Muscle layer of colon (tissue), 2 donors: ENCODE data around the gene PHAF1.

Experiments
- H3K27ac ChIP-seq: one replicate; pipeline ENCODE4 v1.7.0; 2013; ENCODE audit warnings: low read depth, mild to moderate bottlenecking, low read length, moderate library complexity
- H3K27me3 ChIP-seq, 2 donors: one replicate each; pipeline ENCODE4 v1.7.0; 2013; ENCODE audit warnings: low read length in 2 of 2, mild to moderate bottlenecking in 2 of 2; ENCODE audit not compliant: insufficient read depth in 2 of 2, control insufficient read depth in 1 of 2
- H3K36me3 ChIP-seq: one replicate; pipeline ENCODE4 v1.7.0; 2013; ENCODE audit warnings: mild to moderate bottlenecking, low read length; ENCODE audit not compliant: insufficient read depth
- H3K4me1 ChIP-seq: one replicate; pipeline ENCODE4 v1.7.0; 2013; ENCODE audit warnings: mild to moderate bottlenecking, low read length; ENCODE audit not compliant: insufficient read depth
- H3K4me3 ChIP-seq, 2 donors: one replicate each; pipeline ENCODE4 v1.7.0; 2013; ENCODE audit warnings: low read length in 2 of 2, low read depth in 1 of 2, mild to moderate bottlenecking in 1 of 2, moderate library complexity in 1 of 2
- H3K9ac ChIP-seq: one replicate; pipeline ENCODE4 v1.7.0; 2013; ENCODE audit warnings: low read length
- H3K9me3 ChIP-seq: one replicate; pipeline ENCODE4 v1.7.0; 2013; ENCODE audit warnings: mild to moderate bottlenecking, low read length
- donor health status: abdominal sarcoma.
- donor health status: Adenocarcinoma of cecum.

PHAF1 gene

DNA sequence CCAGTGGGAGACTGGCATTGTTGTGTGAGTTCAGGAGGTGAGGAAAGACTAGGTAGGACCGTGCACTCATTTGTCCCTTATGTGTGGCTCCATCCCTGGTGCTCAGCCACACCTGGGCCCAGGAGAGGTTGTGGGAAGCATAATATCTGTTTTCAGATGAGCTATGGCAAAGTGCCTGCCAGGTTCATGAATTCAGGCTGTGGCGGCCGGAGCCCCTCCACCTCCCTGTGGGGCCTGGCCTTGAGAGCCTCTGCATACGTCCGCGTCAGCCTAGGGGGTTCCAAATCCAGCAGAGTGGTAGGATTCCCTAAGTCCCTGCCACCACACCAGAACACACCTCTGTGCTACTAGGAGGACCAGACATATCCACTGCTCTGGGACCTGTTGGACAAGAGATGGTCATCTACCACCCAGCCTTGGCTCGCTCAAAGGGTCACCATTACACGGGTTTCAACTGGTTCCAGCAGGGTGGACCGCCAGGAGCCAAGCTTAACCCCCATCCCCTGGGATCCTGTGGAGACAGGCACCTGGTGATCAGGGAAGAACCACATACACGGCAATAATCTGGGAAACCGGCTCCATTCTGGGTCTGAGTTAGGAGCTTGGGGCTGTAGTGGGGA lies 39.0 kb downstream of the PHAF1 start:
- no peaks in the 10 kb centered on the region for H3K27me3 ChIP-seq
- H3K27ac ChIP-seq: no peak overlapping the region
- H3K36me3 ChIP-seq: peaks cover 46% of the 10 kb centered on the region
- H3K9ac ChIP-seq: no peak overlapping the region
- H3K4me3 ChIP-seq: no peak overlapping the region
- peaks cover 8% of the 10 kb centered on the region for H3K4me1 ChIP-seq
- H3K9me3 ChIP-seq: no peaks in the 10 kb centered on the region

DNA sequence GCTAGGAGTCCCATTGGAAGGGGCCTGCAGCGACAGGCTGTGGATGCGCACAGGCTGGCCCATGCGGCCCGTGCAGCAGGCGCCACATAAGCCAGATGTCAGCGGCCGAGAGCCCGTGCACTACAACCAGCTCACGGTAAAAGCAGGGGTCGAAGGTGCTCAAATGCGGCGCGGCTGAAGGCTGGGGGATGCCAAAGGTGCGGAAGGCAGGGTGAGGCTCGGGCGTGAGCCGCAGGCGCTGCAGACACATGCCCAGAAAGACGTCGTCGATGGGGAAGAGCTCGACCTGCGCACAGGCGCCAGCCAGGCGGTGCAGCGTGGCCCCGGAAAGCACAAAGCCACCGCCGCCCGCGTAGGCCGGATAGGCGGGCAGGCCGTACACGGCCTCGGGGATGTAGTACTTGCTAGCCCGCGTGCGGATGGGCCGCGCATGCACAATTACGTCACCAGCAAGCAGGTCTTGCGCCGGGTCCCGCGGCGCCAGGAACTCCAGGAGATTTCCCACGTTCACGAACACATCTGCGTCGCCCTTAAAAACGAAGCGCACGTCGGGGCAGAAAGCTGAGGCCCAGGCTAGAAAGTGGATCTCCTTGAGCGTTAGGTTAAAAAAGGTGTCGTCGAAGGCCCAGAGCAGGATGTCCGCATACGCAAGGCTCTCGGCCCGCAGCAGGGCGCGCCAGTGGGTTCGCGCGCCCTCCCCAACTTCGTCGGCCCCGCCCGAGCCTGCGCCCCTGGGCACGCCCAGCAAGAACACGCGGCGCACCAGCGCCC lies 39.7 kb downstream of the PHAF1 start:
- H3K4me1 ChIP-seq: peaks cover 8% of the 10 kb centered on the region
- no peaks in the 10 kb centered on the region for H3K9me3 ChIP-seq
- no peak overlapping the region for H3K4me3 ChIP-seq
- H3K27ac ChIP-seq: no peak overlapping the region
- peaks cover 0 to 4% of the 10 kb centered on the region in 2 donors for H3K27me3 ChIP-seq
- peaks cover 40% of the 10 kb centered on the region for H3K36me3 ChIP-seq
- H3K9ac ChIP-seq: no peak overlapping the region

DNA sequence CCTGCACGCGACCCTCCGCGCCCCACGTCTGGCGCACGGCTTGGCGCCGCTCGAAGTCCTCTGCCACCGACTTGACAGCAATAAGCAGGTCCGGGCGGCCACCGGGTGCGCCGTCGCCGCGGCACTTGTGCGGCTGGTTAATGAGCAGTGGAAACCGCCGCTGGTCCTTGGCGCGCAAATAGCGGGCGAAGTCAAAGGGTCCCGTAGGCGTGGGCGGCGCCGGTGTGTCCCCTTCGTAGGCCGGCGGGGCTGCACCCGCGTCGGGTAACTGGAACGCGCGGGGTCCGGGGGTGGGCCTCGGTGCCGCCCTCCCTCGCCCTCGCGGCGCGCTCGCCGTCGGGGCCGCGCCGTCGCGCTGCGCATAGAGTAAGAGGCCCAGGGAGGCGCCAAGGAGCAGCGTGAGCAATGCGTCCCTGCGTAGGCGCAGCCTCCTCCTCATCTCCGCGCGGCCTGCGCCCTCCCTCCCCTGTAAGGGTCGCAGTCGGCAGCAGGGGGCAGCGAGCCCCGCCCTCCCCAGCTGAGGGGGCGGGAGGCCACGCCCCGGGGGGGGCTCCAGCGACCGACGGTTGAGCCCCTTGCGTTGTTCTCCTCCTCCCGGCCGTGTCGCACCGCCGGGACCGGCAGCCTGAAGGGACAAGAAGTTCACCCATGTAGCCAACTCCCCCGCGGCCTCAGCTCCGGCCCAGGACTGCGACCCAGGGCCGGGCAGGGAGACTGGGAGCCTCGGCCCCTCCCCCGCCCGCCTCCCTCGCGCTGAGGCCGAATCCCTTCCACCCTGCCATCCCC lies 40.5 kb downstream of the PHAF1 start:
- Histone ChIP-seq H3K4me3 (peak overlapping the region; percentile 50 to 67), H3K27ac (peak overlapping the region; percentile 85), H3K9me3 (no peaks in the 10 kb centered on the region), H3K4me1 (peaks cover 8% of the 10 kb centered on the region), H3K9ac (no peak overlapping the region), H3K36me3 (peaks cover 32% of the 10 kb centered on the region), H3K27me3 (peaks cover 0 to 11% of the 10 kb centered on the region in 2 donors)

DNA sequence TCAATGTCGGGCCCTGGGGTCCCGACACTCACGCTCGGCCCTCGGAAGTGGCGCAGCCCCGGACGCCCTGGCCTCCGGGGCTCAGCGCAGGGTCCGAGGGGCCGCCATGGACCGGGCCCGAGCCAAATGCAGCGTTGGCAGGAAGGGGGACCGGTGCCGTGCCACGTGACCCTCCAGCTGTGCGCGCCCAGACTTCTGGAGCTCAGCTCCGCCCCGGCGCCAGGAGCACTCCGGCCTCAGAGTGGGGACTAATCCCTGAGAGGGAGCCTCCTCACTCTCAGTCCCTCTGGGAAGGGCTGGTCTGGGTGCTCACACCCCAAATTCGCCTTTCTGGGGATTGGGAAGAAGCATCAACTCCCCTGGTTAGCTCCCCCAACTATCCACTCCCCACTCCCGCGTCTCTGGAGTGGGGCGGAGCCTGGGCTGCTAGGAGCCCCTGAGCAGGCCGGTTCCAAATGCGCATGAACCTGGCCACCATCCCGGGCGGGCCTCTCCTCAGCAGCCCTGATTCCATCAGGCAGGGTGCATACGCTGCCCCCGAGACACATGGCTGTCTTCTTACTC lies 41.2 kb downstream of the PHAF1 start, which contains the start of gene B3GNT9:
Gene B3GNT9 (minus strand): TSS at position 166 of the 564 bp plus-strand sequence. CDS start 513 bp downstream, outside the sequence.
- Histone ChIP-seq H3K9me3 (no peaks in the 10 kb centered on the region), H3K4me1 (peaks cover 13% of the 10 kb centered on the region), H3K27me3 (peaks cover 0 to 11% of the 10 kb centered on the region in 2 donors), H3K9ac (no peak within 1 kb of the TSS), H3K27ac (peak within 1 kb of the TSS; percentile 85), H3K36me3 (peaks cover 26% of the 10 kb centered on the region), H3K4me3 (peak within 1 kb of the TSS; percentile 50 to 67)

DNA sequence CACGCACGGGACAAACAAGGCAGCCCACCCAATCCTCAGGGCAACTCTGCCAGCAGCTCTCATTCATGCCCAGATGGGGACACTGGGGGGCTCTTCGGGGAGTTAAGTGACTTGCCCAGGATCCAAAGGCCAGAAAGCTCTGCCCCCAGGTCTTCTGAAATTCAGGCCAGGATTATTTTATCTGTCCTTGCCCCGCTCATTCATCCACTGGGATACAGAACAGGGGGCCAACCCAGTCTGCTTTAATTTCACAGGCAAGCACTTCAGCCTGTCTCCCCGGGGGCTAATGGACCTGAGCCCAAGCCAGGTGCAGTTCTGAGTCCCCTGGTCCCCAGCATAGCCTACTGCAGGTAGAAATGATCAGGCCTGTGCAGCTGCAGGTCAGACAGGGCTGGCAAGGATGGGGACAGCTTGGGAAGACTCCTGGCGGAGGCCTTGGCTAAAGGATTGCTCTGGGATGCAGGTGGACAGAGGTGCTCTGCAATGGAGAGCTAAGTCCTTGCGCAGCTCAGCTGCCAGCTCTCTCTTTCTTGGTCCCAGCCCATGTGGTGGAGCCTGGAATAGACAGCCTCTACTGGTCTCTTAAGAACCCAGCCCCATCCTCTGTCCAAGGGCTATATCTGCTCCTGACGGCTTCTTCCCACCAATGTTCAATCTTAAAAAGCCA lies 41.8 kb downstream of the PHAF1 start:
- Histone ChIP-seq H3K36me3 (peaks cover 19% of the 10 kb centered on the region), H3K27ac (no peak overlapping the region), H3K4me3 (peak overlapping the region in 1 of 2 donors; percentile 67), H3K9me3 (no peaks in the 10 kb centered on the region), H3K4me1 (peaks cover 14% of the 10 kb centered on the region), H3K9ac (no peak overlapping the region), H3K27me3 (peaks cover 0 to 11% of the 10 kb centered on the region in 2 donors)

DNA sequence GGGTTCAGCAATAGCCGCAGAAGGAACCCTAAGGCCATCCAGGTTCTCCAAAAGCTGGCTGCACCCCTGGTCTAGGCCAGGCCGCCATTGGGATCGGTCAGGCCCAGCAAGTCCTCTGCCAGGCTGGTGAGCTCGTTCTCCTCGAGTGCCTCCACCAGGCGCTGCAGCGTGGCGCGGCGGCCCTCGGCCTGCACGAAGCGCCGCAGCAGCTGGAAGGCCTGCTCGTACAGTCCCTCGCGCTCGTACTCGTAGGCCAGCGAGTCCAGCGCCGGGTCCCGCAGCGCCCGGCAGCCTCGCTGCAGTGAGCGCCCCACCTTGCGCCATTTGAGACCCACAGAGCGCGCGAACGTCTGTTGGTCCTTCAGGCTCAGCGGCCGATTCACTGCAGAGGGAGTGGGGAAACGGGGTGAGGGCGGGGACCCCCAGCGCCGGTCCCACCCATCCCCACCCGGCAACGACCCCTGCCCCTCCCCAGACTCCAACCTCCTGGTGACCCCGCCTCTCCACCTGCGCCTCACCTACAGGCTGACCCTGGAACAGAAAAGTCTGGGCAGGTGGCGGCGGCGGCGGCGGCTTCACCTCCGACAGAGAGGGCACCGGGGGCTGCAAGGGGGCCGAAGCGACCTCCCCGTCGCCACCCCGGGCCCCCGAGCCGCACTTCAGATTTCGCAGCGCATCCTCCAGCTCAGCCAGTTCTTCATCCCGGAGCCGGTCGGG lies 45.0 kb downstream of the PHAF1 start:
- Histone ChIP-seq H3K27ac (no peak overlapping the region), H3K4me1 (peaks cover 14% of the 10 kb centered on the region), H3K36me3 (no peaks in the 10 kb centered on the region), H3K9me3 (no peaks in the 10 kb centered on the region), H3K9ac (no peak overlapping the region), H3K4me3 (no peak overlapping the region), H3K27me3 (peaks cover 0 to 11% of the 10 kb centered on the region in 2 donors)

DNA sequence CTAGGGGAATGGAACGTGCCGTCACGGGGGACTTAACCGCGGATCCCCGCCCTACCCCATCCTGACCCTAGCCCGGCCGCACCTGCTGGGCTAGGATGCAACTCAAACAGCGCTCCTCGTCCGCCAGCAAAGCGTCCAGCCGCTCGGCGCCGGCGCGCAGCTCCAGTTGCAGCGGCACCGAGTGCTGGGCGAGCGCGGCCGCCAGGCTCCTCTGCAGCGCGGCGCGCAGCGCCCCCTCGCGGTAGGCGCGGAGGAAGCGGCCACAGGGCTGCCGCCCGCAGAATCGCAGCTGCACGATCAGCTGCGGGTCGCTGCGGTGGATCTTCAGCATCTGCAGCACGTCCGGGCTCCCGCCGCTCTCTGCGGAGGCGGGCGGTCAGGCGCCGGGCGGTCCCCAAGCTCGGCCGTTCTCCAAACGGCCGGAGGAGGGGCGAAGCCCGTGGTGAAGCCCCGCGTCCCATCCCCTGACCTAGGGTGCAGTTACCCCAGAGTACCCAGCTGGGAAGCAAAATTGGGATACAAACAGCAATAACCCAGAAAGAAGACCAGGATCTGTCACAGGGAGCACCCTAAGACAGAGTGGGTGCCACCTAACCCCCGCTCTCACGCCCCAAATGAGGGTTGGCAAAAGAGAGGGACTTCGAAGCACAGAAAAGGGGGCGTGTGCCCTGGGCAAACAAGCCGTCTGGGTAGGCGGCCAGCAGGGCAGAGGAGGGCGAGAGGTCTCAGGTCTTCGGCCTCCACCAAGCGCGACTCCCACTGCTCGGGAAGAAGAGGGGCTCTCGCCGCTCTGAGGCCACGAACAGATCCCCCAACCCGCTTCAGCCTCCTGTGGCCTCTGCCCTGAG lies 45.8 kb downstream of the PHAF1 start:
- H3K4me3 ChIP-seq: no peak overlapping the region
- H3K9ac ChIP-seq: no peak overlapping the region
- peaks cover 0 to 12% of the 10 kb centered on the region in 2 donors for H3K27me3 ChIP-seq
- H3K9me3 ChIP-seq: no peaks in the 10 kb centered on the region
- H3K27ac ChIP-seq: no peak overlapping the region
- peaks cover 14% of the 10 kb centered on the region for H3K4me1 ChIP-seq
- H3K36me3 ChIP-seq: no peaks in the 10 kb centered on the region

DNA sequence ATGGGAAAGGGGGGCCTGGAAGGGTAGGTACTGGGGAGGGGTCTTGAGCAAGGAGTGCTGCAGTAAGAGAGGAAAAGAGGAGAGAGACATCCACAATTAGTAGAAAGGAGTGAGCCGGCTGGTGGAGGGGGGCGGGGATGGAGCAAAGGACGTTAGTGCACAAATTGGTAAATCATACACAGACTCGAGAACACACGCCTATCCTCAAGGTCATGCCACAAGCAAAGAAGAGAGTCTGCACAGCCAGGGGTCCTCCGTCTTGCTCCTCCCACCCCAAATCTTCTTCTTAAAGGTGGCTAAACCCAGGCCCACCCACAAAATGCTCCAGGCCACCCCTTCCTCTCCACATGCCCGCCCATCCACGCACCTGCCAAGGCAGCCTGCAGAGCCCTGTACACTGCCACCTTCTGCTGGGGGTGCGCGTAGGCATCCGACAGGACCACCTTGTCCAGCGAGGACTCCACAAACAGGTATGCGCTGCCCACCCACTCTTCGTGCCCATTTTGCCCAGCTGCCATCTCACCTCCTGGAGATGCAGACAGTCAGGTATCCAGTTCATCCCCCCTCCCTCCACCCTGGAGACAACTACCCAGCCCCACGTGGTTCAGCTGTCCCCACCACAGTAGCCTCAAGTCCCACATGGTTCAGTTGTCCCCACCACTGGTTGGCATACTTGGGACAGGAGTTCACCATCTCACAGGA lies 46.6 kb downstream of the PHAF1 start:
- peaks cover 5 to 20% of the 10 kb centered on the region in 2 donors for H3K27me3 ChIP-seq
- no peak overlapping the region for H3K9ac ChIP-seq
- no peaks in the 10 kb centered on the region for H3K9me3 ChIP-seq
- H3K27ac ChIP-seq: no peak overlapping the region
- no peaks in the 10 kb centered on the region for H3K36me3 ChIP-seq
- no peak overlapping the region for H3K4me3 ChIP-seq
- peaks cover 18% of the 10 kb centered on the region for H3K4me1 ChIP-seq

DNA sequence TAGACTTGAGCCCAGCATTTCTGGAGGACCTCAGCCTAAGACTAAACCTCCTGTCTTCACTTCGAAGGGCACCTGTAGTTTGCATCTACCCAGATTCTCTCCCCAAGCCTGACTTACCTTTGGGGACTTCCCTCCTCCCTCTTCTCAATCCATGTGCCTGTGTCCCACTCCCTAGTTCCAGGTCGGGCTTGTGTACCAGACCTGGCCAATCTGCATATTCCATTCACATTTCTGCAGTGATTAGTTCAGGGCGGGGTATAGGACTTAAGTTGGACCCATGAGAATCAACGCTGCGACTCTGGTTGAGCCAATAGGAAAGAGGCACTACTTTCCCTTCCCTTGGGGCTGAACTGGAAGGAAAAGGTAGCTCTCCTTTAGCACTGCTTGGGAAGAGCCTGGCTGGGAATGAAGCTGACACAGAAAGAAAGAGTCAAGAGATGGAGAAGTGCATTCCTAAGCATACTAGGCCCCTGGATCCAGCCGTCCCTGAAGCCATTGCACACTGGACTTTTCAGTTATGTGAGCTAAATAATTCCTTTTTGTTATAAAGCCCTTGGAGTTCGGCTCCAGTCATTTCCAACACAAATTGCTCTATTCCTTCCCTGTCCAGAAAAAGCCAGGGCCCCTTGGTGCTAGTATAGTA lies 47.5 kb downstream of the PHAF1 start:
- no peak overlapping the region for H3K27ac ChIP-seq

More for the DNA sequence above, 47.5 kb downstream of the PHAF1 start:
- Histone ChIP-seq H3K9ac (no peak overlapping the region), H3K4me1 (peaks cover 18% of the 10 kb centered on the region), H3K9me3 (no peaks in the 10 kb centered on the region), H3K27me3 (peaks cover 10 to 29% of the 10 kb centered on the region in 2 donors), H3K4me3 (no peak overlapping the region), H3K36me3 (no peaks in the 10 kb centered on the region)
